ENCODE measurements around the gene ZNF578.

DNA sequence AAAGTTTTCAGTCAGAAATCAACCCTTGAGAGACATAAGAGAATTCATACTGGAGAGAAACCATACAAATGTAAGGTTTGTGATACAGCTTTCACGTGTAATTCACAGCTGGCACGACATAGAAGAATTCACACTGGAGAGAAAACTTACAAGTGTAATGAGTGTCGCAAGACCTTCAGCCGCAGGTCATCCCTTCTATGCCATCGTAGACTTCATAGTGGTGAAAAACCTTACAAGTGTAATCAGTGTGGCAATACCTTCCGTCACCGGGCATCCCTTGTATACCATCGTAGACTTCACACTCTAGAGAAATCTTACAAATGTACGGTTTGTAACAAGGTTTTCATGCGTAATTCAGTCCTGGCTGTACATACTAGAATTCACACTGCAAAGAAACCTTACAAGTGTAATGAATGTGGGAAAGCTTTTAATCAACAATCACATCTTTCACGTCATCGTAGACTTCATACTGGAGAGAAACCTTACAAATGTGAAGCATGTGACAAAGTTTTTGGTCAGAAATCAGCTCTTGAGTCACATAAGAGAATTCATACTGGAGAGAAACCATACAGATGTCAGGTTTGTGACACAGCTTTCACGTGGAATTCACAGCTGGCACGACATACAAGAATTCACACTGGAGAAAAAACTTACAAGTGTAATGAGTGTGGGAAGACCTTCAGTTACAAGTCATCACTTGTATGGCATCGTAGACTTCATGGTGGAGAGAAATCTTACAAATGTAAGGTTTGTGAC is 101.0 kb downstream of the ZNF578 start:
- TF ChIP-seq CTCF (IDR thresholded peaks at IDR 0.05) (no peak), POLR2AphosphoS5 (IDR thresholded peaks at IDR 0.05) (no peak), EP300 (IDR thresholded peaks at IDR 0.05; ENCODE audit: low read depth) (no peak), POLR2A (IDR thresholded peaks at IDR 0.05) (no peak)

Data from transverse colon (tissue), 4 donors.